ENCODE measurements around the gene TOM1L2.

TOM1L2 gene

DNA sequence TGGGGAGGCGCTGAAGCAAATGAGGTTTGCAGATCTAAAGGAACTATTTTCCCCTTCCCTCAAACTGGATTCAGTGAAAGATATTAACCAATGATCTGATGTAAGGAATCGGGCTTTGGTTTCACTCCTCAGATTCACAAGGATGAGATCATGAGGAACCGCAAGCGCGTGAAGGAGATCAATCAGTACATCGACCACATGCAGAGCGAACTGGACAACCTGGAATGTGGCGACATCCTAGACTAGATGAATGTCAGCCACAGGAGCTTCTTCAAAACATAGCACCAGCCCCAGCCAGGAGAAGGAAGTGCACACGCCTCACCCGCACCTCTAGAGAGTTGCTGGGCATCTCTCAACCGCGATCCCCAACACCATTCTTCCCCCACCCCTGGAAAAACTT lies 44.2 kb upstream of the TOM1L2 start:
- H3K4me3 ChIP-seq (ENCODE audit: low read depth, low read length): no peak overlapping the region
- no peak for DNase-seq (ENCODE audit: low read depth)
- TF ChIP-seq, protein P1, sequence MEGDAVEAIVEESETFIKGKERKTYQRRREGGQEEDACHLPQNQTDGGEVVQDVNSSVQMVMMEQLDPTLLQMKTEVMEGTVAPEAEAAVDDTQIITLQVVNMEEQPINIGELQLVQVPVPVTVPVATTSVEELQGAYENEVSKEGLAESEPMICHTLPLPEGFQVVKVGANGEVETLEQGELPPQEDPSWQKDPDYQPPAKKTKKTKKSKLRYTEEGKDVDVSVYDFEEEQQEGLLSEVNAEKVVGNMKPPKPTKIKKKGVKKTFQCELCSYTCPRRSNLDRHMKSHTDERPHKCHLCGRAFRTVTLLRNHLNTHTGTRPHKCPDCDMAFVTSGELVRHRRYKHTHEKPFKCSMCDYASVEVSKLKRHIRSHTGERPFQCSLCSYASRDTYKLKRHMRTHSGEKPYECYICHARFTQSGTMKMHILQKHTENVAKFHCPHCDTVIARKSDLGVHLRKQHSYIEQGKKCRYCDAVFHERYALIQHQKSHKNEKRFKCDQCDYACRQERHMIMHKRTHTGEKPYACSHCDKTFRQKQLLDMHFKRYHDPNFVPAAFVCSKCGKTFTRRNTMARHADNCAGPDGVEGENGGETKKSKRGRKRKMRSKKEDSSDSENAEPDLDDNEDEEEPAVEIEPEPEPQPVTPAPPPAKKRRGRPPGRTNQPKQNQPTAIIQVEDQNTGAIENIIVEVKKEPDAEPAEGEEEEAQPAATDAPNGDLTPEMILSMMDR (IDR thresholded peaks at IDR 0.05; ENCODE audit: control insufficient read depth, extremely low read depth, insufficient read depth): no peak

DNA sequence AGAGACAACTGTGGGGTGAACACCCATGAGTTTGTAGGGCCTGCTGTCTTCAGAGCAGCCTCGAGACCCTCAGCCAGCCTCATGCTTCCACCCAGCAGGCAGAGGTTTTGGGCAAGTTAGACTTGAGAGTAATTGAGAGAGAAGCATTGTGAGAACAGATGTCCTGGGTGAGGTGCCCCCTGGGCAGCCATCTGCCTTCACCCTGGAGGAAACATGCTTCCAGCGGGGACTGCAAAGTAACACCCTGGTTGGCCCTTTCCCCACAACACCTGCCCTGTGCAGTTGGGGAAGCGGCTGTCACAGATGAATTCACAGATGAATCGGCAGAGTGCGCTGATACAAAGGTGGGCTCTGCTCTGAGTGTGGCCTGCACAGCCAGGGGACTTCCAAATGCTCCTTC lies 43.4 kb upstream of the TOM1L2 start:
- no peak for DNase-seq (ENCODE audit: low read depth)
- TF ChIP-seq, protein P1 (IDR thresholded peaks at IDR 0.05; ENCODE audit: control insufficient read depth, extremely low read depth, insufficient read depth): no peak
- H3K4me3 ChIP-seq (ENCODE audit: low read depth, low read length): no peak overlapping the region

DNA sequence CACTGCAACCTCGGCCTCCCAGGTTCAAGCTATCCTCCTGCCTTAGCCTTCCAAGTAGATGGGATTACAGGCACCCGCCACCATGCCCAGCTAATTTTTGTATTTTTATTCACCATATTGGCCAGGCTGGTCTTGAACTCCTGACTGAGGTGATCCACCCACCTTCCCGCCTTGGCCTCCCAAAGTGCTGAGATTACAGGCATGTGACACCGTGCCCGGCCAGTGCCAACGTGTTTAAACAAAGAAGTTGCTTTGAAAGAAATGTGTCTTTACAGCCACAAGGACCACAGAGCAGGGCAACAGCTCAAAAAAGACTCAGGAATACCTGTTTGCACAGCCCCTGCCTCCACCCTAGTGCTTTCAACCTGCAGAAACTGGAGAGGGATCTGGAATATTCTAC lies 41.8 kb upstream of the TOM1L2 start:
- no peak for DNase-seq (ENCODE audit: low read depth)
- H3K4me3 ChIP-seq (ENCODE audit: low read depth, low read length): no peak overlapping the region
- TF ChIP-seq, protein P1 (IDR thresholded peaks at IDR 0.05; ENCODE audit: control insufficient read depth, extremely low read depth, insufficient read depth): no peak

DNA sequence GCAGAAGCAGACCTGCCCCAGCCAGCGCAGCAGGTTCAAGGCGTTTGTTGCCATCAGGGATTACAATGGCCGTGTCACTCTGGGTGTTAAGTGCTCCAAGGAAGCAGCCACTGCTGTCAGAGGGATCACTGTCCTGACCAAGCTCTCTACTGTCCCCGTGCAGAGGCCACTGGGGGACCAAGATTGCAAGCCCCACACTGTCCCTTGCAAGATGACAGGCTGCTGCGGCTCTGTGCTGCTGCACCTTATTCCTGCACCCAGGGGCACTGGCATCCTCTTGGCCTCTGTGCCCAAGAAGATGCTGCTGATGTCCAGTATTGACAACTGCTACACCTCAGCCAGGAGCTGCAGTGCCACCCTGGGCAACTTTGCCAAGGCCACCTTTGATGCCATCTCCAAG lies 39.1 kb upstream of the TOM1L2 start:
- no peak overlapping the region for H3K4me3 ChIP-seq (ENCODE audit: low read depth, low read length)
- no peak for DNase-seq (ENCODE audit: low read depth)
- TF ChIP-seq, protein P1 (IDR thresholded peaks at IDR 0.05; ENCODE audit: control insufficient read depth, extremely low read depth, insufficient read depth): no peak

DNA sequence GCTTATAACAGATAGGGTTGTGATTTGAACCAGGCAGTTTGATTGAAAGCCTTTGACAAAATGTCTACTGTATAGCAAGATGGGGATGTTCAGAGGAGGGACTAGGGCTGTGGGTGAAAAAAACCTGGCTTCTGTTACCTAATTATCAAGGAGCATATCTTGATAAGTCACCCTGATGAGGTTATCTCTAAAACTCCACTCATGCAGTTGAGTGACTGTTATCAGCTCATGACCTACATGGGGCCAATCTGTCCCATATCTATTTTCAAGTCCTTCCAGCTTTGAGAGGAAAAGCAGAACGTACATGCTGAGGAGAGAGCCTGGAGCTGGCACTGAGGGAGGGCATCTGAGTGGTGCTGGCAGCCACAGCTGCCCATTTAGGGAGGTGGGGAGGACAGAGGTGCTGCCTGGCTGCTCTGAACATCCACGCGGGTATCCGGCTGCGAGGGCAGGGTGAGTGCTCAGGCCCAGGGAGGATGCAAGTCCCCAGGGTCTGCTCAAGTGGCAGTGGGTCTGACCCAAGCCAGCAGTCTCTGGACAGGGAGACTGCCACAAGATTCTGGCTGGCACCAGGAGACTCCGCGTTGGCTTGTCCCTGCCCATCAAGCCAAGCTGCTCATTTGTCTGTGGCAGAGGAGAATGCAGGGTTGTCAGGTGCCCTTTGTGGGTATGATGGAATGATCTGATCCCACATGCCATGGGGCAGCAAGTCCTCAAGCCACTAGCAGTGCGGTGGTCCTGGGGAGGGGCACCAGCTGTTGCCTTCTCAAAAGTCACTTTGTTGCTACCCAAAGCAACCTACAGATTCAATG lies 37.6 kb upstream of the TOM1L2 start:
- TF ChIP-seq, protein P1 (IDR thresholded peaks at IDR 0.05; ENCODE audit: control insufficient read depth, extremely low read depth, insufficient read depth): no peak
- no peak for DNase-seq (ENCODE audit: low read depth)
- H3K4me3 ChIP-seq (ENCODE audit: low read depth, low read length): no peak overlapping the region

DNA sequence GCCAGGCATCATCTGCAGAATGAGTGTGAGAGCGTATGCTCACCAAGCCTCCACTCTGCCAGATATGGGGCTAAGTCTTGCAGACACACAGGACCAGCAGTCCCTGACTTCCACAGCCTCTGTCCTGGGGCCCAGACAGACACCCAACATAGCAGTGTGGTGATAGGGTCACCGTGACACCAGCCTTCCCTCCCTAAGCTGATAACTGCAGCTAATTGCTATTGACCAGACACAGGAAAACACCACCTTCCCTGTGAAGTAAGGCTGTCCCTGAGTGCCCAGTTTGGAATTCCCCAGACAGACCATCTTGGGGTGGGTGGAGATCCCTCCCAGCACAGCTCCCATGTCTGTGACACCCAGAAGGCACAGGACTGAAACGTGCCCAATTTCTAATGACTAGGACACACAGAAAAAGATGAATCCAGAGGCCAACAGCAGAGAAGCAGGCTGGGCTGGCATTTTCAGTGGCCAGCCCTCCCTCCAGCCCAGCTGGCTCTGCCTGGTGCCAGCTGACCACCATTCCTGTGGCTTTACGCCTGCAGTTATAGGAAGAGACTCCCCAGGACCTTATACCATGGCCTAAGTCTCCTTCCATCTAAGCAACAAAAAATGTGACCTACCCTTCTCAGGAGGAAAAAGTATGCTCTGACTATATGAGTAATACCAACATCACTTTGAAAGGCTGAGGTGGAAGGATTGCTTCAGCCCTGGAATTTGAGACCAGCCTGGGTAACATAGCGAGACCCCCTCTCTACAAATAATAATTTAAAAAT lies 36.5 kb upstream of the TOM1L2 start:
- no peak overlapping the region for H3K4me3 ChIP-seq (ENCODE audit: low read depth, low read length)
- TF ChIP-seq, protein P1 (IDR thresholded peaks at IDR 0.05; ENCODE audit: control insufficient read depth, extremely low read depth, insufficient read depth): no peak
- no peak for DNase-seq (ENCODE audit: low read depth)

Data from LNCaP clone FGC (cell line).